ENCODE measurements around the gene DYNC1H1.
"Not testable (repeated sequence)": the region's sequence is repeated elsewhere in the genome, so short reads cannot be mapped to it uniquely, and the experiment has no call there.

Gene DYNC1H1

DNA sequence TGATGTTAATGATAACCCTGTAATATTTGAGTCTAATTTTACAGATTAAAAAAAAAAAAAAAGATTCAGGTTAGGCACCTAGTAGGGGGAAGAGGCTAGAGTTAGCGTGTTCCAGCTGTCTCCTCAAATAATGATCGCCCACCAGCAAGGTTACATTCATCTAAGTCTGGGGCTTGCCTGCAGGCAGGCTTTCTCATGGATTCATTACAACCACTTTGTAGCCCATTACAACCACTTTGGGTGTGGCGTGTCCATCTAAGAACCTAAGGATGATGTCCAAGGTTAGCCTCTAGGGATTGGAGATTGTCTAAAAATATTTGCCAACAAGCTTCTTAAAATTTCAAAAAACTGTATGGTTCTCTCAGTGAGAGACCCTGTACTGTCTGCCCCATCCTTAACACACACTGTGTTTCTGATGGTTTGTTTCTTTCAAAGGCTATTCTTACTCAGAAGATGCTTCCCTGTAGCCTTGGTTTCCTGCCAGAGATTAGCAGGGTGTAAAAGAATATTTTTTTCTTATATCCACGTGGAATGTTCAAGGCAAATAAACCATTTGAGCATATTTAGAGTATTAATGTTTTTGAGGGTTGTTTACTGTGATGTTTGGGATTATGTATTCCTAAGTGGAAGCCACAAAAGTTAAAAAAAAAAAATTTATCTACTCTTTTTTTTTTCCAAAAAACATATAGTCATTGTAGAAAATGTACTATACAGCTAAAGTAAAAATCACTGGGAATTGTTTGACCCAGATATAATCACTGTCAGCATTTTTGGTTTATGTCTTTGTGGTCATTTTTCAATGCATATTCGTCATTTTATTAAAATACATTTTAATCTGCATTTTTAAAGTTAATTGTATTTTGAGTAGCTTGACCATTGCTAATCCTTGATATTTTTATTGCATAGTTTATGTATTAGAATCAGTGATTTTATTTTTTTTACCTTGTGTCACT lies 1.7 kb downstream of the DYNC1H1 start:
- no peak for DNase-seq

DNA sequence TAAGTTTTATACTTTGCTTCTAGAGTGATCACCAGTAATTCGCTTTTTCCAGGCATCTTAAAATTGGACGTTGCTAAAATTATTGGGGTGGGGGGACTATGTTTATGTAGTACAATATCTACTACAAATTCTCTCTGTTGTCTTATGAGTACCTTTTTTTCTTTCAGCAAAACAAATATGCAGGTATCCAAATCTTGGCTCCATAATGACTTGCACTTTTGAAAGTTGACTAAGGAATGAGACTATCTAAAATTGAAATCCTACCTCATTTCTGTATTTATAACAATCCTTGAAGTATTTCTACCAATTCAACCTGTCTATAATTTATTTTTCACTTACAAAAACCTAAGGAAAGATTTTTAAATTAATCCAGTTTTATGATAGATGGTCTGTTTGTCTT lies 2.4 kb downstream of the DYNC1H1 start:
- no peak for DNase-seq

DNA sequence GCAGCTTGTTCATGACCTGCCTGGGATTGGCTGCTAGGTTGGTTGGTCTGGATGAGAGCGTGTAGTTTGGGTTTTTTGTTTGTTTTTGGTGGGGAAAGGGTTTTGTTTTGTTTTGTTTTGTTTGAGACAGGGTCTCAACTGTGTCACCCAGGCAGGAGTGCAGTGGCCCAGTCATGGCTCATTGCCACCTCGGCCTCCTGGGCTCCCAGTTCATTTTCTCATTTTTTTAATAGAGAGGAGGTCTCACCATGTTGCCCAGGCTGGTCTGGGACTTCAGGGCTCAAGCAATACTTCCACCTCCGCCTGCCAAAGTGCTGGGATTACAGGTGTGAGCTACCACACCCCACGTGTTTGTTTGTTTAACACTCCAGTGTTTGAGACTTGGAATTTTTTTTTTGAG lies 3.8 kb downstream of the DYNC1H1 start:
- no peak for DNase-seq

DNA sequence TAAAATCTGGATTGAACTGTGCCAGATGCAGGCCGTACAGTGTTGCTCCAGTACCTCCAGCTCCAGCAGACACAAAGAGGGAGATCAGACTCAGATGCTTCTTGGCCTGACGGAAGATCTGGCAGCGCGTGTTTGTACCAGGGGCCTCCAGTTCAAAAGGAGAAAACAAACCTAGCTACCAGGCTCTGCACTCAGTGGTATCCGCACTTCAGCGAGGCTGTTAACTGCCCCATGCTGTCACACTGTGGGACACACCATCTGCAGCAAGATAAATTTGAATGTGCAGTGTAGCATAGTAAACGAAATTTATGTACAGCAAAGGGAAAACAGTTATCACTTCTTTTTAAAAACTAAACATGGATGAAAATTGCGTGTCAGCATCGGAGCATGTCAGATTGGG lies 5.1 kb downstream of the DYNC1H1 start:
- DNase-seq, result no peak

DNA sequence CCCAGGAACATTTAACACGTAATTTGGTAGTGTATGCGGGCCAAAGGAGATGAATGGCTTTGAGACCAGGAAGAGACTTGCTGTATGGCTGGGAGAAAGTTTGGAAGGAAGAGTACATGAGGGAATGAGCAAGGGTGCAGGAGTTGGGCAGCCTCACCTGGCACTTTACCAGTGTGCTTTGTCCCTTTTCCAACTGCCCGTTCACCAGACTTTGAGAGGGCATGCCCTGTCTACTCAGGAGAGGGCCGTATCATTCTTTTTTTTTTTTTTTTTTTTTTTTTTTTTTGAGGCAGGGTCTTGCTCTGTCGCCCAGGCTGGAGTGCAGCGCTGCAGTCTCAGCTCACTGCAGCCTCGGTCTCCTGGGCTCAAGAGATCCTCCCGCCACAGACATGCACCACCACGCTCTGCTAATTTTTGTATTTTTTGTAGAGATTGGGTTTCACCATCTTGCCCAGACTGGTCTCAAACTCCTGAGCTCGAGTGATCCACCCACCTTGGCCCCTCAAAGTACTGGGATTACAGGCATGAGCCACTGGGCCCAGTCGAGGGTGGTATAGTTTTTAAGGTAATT lies 6.5 kb downstream of the DYNC1H1 start:
- DNase-seq, result no peak

- DNase-seq, result not testable (repeated sequence)
Measured at GRCh38 chr14:101971458-101971857, 7.1 kb downstream of the DYNC1H1 start.

DNA sequence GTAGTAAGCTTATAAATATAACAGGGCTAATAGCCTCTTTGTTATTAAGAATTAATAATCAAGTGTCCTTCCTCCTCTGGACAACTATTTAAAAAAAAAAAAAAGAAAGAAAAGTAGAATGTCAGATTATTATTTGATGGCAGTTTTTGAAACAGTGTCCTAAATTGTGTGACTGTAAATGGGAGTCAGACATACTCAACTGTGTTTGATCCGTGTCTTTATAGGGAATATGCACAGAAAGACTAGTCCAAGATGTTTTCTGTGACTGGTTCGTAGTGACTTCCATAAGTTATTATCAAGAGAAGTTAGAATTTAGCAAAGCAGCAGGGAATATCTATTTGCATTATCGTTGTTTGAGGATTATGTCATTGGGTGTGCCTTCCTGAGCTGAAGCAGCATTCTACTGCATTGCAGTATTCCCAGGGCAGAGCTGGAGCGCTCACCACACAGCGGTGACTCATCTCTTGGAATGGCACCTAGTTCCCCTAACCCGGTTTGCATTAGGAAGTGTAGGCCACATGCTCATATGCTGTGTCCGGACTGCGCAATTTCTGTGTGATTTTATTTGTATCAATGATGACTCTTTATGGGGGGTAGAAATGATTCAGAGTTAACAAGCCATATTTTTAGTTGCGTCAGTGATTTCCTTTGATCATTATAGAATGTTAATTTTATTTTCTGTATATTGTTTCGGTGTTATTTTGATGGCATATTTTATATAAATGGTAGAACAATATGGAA lies 7.9 kb downstream of the DYNC1H1 start:
- DNase-seq, result no peak

DNA sequence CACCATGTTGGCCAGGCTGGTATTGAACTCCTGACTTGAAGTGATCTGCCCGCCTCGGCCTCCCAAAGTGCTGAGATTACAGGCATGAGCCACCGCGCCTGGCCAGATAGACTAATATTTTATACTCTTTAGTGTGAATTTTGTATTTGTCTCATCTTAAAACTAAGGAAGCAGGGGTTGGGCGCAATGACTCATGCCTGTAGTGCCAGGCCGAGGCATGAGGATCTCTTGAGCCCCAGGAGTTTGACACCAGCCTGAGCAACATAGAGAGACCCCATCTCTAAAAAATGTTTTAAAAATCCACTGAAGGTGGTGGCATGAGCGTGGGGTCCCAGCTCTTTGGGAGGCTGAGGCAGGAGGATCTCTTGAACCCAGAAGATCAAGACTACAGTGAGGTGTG lies 9.0 kb downstream of the DYNC1H1 start:
- no peak for DNase-seq

- no peak for DNase-seq
Measured at GRCh38 chr14:101975231-101975630, 10.9 kb downstream of the DYNC1H1 start.

DNA sequence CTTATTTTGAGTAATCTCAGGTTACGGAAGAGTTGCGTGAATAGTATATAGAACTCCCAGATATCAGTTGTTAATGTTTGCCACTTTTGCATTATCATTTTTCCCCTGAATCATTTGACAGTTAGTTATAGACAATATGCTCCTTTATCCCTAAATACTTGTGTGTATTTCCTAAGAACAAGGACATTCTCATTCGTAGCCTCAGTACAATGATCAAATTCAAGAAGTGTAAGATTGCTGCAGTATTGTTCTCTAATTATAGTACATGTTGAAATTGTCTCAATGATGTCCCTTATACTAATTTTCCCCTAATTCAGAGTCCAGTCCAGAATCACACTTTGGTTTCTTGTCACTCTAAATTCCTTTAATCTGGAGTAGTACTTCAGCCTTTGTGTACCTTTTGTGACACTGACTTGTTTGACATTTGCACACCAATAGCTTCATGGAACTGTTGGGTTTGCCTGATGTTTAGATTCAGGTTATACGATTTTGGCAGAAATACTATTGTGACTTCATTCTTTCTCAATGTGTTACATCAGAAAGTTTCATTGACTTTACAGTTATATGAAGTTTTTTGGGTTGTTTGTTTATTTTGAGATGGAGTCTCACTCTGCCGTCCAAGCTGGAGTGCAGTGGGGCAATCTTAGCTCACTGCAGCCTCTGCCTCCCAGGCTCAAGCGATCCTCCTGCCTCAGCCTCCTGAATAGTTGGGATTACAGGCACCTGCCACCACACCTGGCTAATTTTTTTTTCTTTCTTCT lies 13.1 kb downstream of the DYNC1H1 start:
- DNase-seq, result no peak

- no peak for DNase-seq
Measured at GRCh38 chr14:101979666-101980065, 15.3 kb downstream of the DYNC1H1 start.

GRCh38 chr14:101980251-101980650 lies 15.9 kb downstream of the DYNC1H1 start:
- no peak for DNase-seq

GRCh38 chr14:101980700-101981099 lies 16.3 kb downstream of the DYNC1H1 start:
- no peak for DNase-seq

GRCh38 chr14:101982621-101983020 lies 18.2 kb downstream of the DYNC1H1 start:
- DNase-seq, result no peak

DNA sequence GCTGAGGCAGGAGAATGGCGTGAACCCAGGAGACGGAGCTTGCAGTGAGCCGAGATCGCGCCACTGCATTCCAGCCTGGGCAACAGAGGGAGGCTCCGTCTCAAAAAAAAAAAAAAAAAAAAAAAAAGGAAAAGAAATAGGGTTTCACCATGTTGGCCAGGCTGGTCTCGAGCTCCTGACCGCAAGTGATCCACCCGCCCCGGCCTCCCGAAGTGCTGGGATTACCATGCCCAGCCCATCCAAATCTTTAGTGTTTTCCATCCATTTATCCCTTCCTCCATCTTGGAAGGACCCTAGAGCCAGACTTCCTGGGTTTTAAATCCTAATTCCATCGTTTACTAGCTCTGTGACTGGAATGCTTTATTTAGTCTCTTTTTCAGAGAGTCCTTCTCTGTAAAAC lies 20.5 kb downstream of the DYNC1H1 start:
- not testable (repeated sequence) for DNase-seq

DNA sequence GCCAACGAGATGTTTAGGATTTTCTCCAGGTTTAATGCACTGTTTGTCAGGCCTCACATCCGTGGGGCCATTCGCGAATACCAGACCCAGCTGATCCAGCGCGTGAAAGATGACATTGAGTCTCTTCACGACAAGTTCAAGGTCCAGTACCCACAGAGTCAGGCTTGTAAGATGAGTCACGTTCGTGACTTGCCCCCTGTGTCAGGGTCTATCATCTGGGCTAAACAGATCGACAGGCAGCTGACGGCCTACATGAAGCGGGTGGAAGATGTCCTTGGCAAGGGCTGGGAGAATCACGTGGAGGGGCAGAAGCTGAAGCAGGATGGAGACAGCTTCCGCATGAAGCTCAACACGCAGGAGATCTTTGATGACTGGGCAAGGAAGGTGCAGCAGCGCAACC lies 21.6 kb downstream of the DYNC1H1 start:
- DNase-seq, result no peak

- no peak for DNase-seq
Measured at GRCh38 chr14:101986953-101987352, 22.6 kb downstream of the DYNC1H1 start.

DNA sequence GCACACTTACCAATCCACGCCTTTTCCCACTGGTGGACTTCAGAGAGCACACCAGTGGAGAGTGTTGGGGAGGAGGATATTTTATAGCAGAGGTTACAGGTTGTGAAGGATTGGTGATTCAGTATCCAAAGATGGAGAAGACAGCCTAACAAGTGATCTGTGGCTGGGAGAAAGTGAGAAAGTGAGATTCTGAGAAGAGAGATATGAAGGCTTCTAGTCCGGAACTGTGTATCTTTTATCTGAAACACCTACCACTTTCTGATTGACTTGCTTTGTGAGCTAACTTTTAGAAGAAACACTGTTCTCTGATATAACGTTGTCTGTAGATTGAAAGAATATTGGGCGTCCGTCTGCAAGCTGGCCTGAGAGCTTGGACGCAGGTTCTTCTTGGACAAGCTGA lies 24.0 kb downstream of the DYNC1H1 start:
- no peak for DNase-seq

DNA sequence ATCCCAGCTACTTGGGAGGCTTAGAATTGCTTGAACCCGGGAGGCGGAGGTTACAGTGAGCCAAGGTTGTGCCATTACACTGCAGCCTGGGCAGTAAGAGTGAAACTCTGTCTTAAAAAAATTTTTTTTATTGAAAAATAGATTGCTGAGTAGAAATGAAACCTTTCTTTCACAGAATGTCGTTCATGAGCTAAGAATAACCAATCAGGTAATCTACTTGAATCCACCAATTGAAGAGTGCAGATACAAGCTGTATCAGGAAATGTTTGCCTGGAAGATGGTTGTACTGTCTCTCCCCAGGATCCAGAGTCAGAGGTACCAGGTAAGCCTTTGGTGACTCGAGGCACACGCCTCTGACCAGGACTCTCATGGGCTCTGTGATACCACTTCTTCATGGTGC lies 27.0 kb downstream of the DYNC1H1 start:
- no peak for DNase-seq

DNA sequence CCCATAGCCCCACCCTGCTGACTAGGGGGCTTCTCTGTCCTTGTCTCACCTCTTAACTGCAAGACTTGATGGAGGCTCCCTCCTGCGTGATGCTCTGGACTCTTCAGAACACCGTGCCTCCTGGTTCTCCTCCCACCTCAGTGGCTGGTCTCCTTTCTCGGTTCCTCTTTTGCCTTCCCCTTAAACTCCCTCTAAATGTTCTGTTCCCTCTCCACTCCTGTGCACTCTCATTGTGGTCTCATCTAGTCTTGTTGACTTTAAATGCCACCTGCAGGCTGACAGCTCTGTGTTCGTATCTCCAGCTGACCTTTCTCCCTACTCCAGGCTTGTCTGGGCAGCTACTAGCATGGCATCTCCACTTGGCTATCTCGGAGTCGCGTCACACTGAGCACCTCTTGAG lies 28.3 kb downstream of the DYNC1H1 start:
- DNase-seq, result no peak

DNA sequence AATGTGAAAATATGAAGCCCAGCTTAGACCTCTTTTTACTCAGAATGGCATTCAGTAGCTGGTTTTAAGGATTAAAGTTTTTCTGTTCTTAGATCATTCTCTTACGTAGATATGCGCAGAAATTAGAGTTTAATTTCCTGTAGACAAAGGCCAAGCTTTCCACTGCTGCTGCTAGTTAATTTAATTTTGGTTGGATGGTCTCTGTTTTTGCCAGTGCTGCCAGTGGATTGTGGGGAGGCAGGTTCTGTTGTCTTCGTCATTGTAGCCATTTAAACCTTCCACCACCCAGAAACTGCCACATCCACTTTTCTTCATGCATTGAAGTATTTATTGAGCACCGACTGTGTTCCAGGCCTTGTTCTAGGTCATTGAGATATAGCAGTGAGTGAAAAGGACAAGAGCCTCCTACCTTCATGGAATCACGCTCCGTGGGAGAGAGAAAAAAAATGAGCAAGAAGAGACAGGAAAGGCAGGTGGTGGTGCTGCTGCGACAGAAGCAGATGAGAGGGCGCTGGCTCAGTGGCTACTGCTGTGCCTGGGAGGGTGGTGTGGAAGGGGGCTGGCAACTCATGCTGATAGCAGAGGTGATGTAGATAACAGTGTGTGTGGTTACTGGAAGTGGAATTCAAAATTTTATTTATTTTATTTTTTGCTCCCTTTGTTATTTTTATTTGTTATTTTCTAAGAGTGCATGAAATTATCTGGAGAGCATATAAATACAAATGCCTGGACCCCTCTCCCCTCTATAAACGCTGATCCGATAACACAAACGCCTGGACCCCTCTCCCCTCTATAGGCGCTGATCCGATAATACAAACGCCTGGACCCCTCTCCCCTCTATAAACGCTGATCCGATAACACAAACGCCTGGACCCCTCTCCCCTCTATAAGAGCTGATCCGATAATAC lies 33.3 kb downstream of the DYNC1H1 start:
- DNase-seq, result no peak

DNA sequence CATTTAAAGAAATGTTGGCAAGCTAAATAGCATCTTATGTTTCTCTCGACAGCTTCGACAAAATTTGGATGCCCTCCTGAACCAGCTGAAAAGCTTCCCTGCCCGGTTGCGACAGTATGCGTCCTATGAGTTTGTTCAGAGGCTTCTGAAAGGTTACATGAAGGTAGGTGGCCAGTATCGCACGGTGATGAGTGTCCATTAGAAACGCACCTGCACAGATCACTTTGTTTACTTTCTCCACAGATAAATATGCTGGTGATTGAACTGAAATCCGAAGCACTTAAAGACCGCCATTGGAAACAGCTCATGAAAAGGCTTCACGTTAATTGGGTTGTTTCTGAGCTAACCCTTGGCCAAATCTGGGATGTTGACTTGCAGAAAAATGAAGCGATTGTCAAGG lies 36.5 kb downstream of the DYNC1H1 start:
- DNase-seq, result no peak
